IPS DF 4.7 (cell line): ENCODE results near the gene AKT1S1.

Source experiments
- DNase-seq: peaks from one replicate; pipeline ENCODE4 v3.0.0-alpha.2; 2013; ENCODE audit warnings: low spot score; ENCODE audit errors: extremely low read depth

Gene AKT1S1

DNA sequence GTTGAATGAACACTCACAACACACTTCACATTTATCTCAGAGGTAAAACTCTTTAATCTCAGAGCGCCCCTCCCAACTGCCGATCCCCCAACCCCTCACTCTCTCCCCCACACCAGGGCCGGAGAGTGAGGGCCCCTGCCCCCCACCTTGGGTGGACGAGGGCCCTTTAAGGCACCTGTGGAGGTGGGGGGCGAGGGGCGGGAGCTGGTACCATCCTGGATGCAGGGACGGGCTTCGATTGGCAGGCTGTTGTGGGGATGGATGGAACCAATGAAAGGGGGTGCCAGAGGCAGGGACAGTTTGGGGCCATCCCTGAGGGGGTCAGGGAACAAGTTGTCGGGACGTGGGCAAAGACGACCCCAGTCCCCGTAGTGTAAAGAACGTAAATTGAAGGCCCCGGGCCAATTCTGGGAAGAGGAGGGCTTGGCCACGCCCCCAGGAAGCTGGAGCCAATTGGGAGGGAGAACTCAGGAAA lies 8.1 kb downstream of the AKT1S1 start:
- DNase-seq: no peak

DNA sequence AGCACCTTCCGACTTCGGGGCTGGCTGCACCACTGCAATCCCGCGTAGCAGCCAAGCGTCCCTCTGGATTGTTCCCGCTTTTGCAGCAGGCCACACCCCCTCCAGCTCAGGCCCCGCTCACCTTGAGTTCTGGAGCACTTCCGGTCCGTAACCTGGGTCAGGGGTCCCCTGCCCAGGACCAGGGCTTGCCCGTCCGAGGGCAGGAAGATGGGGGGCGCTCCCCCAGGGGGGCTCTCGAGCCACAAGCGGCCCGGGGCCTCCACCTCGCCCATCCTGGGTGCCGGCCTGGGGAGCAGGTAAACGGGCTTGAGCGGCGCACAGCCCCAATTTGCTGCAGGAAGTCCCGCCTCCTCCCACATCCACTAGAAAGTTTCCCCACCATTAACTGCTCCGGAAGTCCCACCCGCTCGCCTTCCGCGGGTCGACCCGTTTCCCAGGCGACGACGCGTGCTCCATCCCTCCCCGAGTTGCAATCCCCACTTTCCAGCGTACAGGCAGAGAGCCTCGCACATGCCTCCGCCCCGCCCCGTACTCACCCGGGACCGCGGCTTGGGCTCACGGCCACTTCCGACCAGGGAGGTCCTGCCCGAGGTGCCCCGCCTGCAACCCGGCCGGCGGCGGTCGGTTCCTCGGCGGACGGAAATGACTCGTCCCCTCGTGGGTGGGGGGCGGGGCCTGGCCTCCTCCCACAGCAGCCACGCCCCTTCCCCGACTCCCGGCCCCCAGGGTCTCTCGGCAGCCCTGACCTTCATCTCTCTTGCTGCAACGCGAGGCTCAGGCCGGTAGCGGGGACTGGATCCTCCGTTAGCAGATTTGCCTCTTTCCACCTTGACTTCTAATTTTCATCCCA lies 10.0 kb downstream of the AKT1S1 start, which contains the start of gene PNKP:
PNKP (minus strand) TSS at position 644 of the 850 bp plus-strand sequence; CDS start at position 272, 372 bp downstream.
- no peak for DNase-seq

- no peak for DNase-seq
Measured at GRCh38 chr19:49864890-49865289, 12.3 kb downstream of the AKT1S1 start.

GRCh38 chr19:49863935-49864320 lies 13.2 kb downstream of the AKT1S1 start:
- DNase-seq: no peak

- no peak for DNase-seq
Measured at GRCh38 chr19:49863254-49863934, 13.8 kb downstream of the AKT1S1 start.

DNA sequence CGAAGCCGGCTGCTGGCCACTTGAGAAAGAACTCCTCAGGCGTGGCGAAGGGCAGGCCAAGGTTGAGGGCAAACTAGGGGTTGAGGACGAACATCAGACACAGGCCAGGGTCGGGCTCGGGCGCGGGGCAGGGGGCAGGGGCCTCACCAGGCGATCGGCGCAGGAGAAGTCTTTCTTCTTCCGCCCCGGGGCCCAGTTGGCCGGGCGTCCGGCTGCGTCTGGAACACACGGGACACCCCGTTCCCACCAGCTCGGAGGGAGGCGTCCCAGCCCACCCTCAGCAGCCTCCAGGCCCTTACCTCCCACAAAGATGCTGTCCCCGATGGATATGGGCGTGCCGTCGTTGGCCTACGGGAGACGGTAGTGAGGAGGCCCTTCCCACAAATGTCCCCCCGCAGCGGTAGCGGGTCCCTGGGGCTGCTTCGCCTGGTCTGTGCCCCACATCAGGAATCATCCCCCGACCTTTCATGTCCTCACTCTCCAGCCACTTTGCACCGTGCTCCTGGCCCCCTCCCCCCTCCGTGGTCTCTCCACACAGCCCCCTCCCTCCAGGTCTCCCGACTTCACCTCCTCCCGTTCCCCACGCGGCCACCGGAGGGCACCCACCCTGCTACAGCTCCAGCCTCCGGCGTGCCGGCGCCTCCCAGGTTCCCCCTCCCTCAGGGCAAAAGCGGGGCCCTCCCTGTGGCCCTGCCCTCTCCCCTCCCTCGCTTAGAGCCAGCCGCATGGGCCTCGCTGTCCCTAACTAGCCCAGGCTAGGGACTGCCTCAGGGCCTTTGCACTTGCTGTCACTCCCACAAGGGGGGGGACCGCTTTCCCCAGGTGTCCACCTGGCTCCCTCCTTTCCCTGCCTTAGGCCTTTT lies 14.5 kb downstream of the AKT1S1 start:
- no peak for DNase-seq

DNA sequence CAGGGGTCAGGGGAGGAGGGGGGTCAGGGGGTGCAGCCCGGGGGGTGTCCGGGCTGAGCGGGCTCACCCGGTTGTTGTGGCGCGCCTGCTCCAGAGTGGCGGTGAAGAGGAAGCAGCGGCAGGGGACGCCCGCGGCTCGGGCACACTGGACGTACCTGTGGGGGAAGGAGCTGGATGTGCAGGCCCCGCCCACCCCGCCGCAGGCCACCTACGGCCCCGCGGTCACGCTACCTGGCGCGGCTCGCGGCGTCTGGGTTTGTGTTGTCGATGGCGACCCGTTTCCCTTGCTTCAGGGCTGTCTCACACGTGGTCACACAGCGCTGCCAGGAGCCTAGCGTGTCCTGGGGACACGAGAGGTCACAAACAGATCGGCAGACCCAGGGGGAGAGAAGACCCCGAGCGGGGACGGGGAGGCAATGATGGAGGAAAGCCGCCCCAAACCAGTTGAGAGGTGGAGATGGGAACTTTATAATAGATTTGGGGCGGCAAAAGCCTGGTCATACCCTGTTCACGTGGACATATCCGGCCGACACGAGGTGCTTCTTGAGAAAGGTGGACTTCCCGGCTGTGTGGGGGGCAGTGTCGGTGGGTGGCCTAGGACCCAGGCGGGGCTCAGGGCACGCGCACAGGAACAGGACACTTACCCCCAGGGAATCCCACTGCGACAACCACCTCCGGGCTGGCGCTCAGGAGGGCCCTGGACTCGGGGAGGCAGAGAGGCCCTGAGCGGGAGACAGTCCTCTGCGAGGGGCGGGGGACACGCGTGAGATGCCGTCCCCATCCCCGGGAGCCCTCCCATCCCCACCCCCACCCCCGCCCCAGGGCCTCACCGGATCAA lies 15.4 kb downstream of the AKT1S1 start:
- no peak for DNase-seq

- no peak for DNase-seq
Measured at GRCh38 chr19:49861107-49861506, 16.0 kb downstream of the AKT1S1 start.

- no peak for DNase-seq
Measured at GRCh38 chr19:49860336-49861102, 16.6 kb downstream of the AKT1S1 start.

- no peak for DNase-seq
Measured at GRCh38 chr19:49859682-49860335, 17.3 kb downstream of the AKT1S1 start.

DNA sequence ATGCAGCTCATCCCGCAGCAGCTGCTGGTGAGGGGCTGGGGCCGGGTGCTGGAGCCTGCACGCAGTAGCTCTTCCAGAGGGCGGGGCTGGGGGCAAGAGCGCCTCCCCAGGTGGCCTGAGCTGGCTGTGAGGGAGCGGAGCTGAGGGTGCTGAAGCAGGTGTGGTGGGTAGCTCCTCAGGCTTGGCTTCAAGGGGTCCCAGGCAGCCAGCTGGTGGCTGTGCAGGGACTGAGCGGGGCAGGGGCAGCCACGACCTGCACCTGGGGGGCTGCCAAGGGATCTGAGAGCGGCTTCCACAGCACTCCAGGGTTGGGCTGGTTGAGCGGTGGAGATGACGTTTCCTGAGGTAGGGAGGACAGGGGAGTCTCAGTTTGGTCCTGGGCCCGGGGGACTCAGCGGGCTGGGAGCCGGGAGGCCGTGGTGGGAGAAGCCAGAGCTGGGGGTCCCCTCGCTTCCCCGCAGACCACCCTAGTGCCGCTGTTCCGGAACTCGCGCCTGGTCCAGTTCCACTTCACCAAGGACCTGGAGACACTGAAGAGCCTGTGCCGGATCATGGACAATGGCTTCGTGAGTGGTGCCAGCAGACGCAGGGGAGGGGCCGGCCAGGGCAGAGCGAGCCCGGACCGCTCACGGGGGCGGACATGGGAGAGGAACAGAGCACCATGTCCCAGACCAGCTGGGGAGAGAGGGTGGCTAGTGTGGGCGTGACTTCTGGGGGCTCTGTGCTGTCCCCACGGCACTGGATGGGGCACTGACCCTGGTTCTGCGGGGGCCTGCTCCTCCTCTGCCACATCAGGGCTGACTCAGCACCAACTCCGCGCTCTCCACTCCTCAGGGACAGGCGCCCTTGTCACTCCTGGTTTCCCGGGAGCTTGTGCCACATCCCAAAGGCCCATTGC lies 18.8 kb downstream of the AKT1S1 start:
- no peak for DNase-seq

DNA sequence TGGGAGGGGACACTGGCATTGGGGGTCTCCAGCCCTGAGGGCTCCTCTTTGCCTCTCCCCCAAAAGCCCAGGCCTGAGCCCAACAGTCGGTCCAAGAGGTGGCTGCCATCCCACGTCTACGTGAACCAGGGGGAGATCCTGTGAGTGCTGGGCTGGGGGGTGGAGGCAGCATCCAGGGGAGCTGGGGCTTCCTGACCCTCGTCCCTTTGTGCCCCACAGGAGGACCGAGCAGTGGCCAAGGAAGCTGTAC lies 19.4 kb downstream of the AKT1S1 start:
- DNase-seq: no peak

DNA sequence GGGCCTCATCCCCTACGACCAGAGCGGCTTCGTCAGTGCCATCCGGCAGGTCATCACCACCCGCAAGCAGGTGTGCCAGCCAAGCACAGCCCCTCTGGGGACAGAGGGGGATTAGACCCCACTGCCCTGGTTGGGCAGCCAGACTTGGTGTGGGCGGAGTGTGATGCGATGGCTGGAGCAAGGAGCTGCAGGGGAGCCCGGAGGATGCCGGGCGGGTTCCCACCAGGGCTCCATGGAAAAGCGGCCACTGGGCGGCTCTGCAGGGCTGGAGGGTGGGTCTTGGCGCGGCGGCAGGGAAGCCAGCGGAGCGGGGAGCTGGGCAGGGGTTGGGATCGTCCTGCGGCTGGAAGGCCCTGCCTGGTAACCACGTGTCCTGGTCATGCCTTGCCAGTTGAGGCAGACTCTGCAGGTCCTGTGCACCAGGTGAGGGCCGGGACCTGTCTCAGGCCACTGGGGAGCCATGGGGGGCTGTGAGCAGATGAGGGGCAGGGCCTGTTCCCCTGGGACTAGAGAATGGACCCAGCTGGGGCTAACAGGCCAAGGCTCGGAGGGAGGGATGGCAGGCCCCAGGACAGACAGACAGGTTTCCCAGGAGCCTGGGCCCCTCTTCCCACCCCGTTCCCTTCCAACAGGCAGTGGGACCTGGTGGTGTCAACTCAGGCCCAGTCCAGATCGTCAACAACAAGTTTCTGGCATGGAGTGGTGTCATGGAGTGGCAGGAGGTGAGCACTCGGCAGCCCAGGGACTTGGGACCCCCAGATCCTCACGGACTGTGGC lies 19.9 kb downstream of the AKT1S1 start:
- DNase-seq: no peak

- no peak for DNase-seq
Measured at GRCh38 chr19:49856574-49857021, 20.6 kb downstream of the AKT1S1 start.

DNA sequence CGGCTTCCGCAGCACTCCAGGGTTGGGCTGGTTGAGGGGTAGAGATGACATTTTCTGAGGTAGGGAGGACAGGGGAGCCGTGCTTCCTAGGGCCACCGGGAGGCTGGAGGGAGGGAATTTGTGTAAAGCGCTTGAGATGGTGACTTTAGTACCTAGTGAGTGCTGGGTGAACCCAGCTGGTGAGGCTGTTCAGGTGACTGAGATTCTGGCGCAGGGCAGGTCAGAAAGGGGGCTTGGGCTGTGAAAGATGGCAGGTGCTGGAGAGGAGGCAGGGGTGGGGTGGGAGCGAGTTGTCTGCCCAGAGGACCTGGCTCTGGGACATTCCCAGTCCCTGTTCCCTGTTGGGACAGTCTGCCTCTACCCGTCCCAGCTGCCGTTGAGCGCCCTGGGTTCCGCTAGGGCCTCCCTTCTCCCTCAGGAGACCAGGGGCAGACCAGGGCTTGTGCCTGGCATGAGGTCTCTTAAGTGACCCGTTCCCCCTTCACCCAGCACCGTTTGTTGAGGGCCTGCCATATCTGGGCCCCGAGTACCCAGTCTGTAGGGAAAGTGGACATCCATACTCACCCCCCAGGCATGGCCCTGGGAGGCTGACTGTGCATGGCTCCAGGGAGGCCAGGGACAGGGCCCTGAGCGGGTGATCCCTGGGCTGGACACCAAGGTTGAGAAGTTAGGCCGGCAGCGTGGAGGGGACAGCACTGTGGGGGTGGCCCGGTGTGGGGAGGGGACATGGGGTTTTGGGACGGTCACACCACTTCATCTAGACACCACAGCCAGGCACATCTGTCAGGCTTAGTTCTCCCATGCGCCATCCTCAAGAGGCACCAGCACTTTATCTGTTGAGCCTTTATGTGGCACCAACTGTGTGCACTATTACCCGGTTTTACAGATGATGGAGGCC lies 21.2 kb downstream of the AKT1S1 start:
- no peak for DNase-seq

- no peak for DNase-seq
Measured at GRCh38 chr19:49855277-49855675, 21.9 kb downstream of the AKT1S1 start.
